HUES64 (cell line): Measurements from ENCODE around the gene CXCR1.
"Not testable (repeated sequence)": the region's sequence is repeated elsewhere in the genome, so short reads cannot be mapped to it uniquely, and the experiment has no call there.

ENCODE experiments used
- H3K27ac ChIP-seq: 2 replicates; pipeline ENCODE4 v1.7.0; 2013; ENCODE audit warnings: low read depth, low read length, inconsistent platforms
- H3K27me3 ChIP-seq: 2 replicates; pipeline ENCODE4 v1.6.1; 2013; ENCODE audit warnings: mild to moderate bottlenecking, low read length; ENCODE audit not compliant: insufficient read depth
- H3K36me3 ChIP-seq: 2 replicates; pipeline ENCODE4 v1.6.1; 2013; ENCODE audit warnings: mild to moderate bottlenecking, low read length; ENCODE audit not compliant: insufficient read depth
- H3K4me1 ChIP-seq: 2 replicates; pipeline ENCODE4 v1.6.1; 2013; ENCODE audit warnings: mild to moderate bottlenecking, low read length, moderate library complexity; ENCODE audit not compliant: insufficient read depth
- H3K4me3 ChIP-seq: 2 replicates; pipeline ENCODE4 v1.5.1; 2013; ENCODE audit warnings: mild to moderate bottlenecking, low read length, moderate library complexity
- H3K9ac ChIP-seq: 2 replicates; pipeline ENCODE4 v1.6.1; 2013; ENCODE audit warnings: mild to moderate bottlenecking, low read depth, low read length
- H3K9me3 ChIP-seq: 2 replicates; pipeline ENCODE4 v1.6.1; 2013; ENCODE audit warnings: low read depth, low read length; ENCODE audit not compliant: insufficient read depth
- WGBS: fragments of 150-250, 120-280 bp; methylation state at CpG from one replicate; pipeline ENCODE4 v1.1.7; 2013; ENCODE audit warnings: missing lambda C conversion rate; 5-methylcytosine and 5-hydroxymethylcytosine counted together

CXCR1 gene

GRCh38 chr2:218129458-218130135 is 37.2 kb downstream of the CXCR1 start:
- no peak overlapping the region for H3K4me3 ChIP-seq
- 94% methylated on average over 6 of the region's 6 CpGs for WGBS
- no peak overlapping the region for H3K27ac ChIP-seq
- no peaks in the 10 kb centered on the region for H3K9me3 ChIP-seq
- H3K4me1 ChIP-seq: peaks cover 6% of the 10 kb centered on the region; the same call in 1 of the 2 replicates
- no peak overlapping the region for H3K9ac ChIP-seq
- H3K27me3 ChIP-seq: no peaks in the 10 kb centered on the region
- H3K36me3 ChIP-seq: no peaks in the 10 kb centered on the region

GRCh38 chr2:218128781-218129457 is 37.8 kb downstream of the CXCR1 start:
- Histone ChIP-seq H3K9ac (no peak overlapping the region), H3K4me1 (peaks cover 6% of the 10 kb centered on the region; the same call in 1 of the 2 replicates), H3K9me3 (no peaks in the 10 kb centered on the region), H3K27me3 (no peaks in the 10 kb centered on the region), H3K4me3 (no peak overlapping the region), H3K27ac (no peak overlapping the region), H3K36me3 (no peaks in the 10 kb centered on the region)
- 93% methylated on average over 6 of the region's 6 CpGs for WGBS

GRCh38 chr2:218127929-218128455 is 38.8 kb downstream of the CXCR1 start:
- Histone ChIP-seq H3K4me3 (no peak overlapping the region), H3K9ac (no peak overlapping the region), H3K4me1 (peaks cover 6% of the 10 kb centered on the region; the same call in 1 of the 2 replicates), H3K36me3 (no peaks in the 10 kb centered on the region), H3K9me3 (no peaks in the 10 kb centered on the region), H3K27ac (no peak overlapping the region), H3K27me3 (no peaks in the 10 kb centered on the region)
- 78% methylated on average over 1 of the region's 3 CpGs for WGBS

GRCh38 chr2:218125626-218126080 is 41.1 kb downstream of the CXCR1 start, which contains the start of gene CXCR2:
TSS of gene CXCR2 (plus strand) at chr2:218126028. CDS start at chr2:218134802, 8,774 bp downstream.
- whole genome bisulfite sequencing: 83% methylated on average over 8 of the region's 8 CpGs
- Histone ChIP-seq H3K27ac (no peak within 1 kb of the TSS), H3K27me3 (no peaks in the 10 kb centered on the region), H3K4me3 (no peak within 1 kb of the TSS), H3K9ac (no peak within 1 kb of the TSS), H3K9me3 (no peaks in the 10 kb centered on the region), H3K36me3 (no peaks in the 10 kb centered on the region), H3K4me1 (peaks cover 6% of the 10 kb centered on the region; the same call in 1 of the 2 replicates)

GRCh38 chr2:218125095-218125494 is 41.7 kb downstream of the CXCR1 start:
- no peaks in the 10 kb centered on the region for H3K27me3 ChIP-seq

GRCh38 chr2:218123986-218124385 is 42.8 kb downstream of the CXCR1 start:
- WGBS: 77% methylated on average over 3 of the region's 4 CpGs

More at GRCh38 chr2:218125095-218125494, 41.7 kb downstream of the CXCR1 start:
- Histone ChIP-seq H3K36me3 (no peaks in the 10 kb centered on the region), H3K4me3 (no peak overlapping the region), H3K9ac (no peak overlapping the region), H3K9me3 (no peaks in the 10 kb centered on the region), H3K27ac (no peak overlapping the region), H3K4me1 (peaks cover 6% of the 10 kb centered on the region; the same call in 1 of the 2 replicates)
- WGBS: 93% methylated on average over 4 of the region's 4 CpGs

GRCh38 chr2:218122286-218122685 is 44.5 kb downstream of the CXCR1 start:
- not testable (repeated sequence) for H3K27me3 ChIP-seq, H3K9ac ChIP-seq, H3K9me3 ChIP-seq, H3K27ac ChIP-seq, H3K4me3 ChIP-seq, H3K4me1 ChIP-seq, H3K36me3 ChIP-seq

More at GRCh38 chr2:218123986-218124385, 42.8 kb downstream of the CXCR1 start:
- Histone ChIP-seq H3K27me3 (no peaks in the 10 kb centered on the region), H3K9me3 (no peaks in the 10 kb centered on the region), H3K4me1 (peaks cover 6% of the 10 kb centered on the region; the same call in 1 of the 2 replicates), H3K27ac (no peak overlapping the region), H3K9ac (no peak overlapping the region), H3K36me3 (no peaks in the 10 kb centered on the region), H3K4me3 (no peak overlapping the region)

- not testable (repeated sequence) for H3K9me3 ChIP-seq, H3K4me3 ChIP-seq, H3K4me1 ChIP-seq, H3K27ac ChIP-seq, H3K36me3 ChIP-seq, H3K27me3 ChIP-seq, H3K9ac ChIP-seq
- WGBS: 87% methylated on average over 4 of the region's 4 CpGs
Observed at GRCh38 chr2:218121789-218122188, 45.0 kb downstream of the CXCR1 start.
